Measurements from ENCODE around the gene DCLRE1B.

DNA sequence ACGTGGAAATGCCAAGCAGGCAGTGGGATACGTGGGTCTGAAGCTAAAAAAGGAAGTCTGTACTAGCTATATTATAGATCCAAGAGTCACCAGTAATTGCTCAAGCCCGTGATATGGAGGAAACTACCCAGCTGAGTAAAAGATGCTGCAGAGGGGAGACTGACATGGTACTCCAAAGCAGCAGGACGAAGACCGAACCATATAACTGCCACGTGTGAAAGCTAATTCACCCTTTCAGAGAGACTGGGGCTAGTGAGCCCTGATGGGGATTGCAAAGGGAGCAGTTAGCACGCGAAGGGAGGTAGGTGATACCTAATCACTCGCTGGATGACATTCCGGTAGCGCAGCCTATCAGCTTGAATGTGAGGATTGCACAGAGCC is 843 bp upstream of the DCLRE1B start:
- no peak for TF ChIP-seq CTCF (IDR thresholded peaks at IDR 0.05)
- TF ChIP-seq POLR2A (IDR thresholded peaks at IDR 0.05): no peak
- no peak for TF ChIP-seq POLR2AphosphoS5 (IDR thresholded peaks at IDR 0.05)
